ENCODE data around the gene PRLR. TPM values are rescaled to one million over a fixed set of nuclear protein-coding genes. Genes with fewer than 3 reads are reported as not detected.

PRLR gene
- total and polyA plus RNA-seq, 4 donors, result 3.5 to 44.5 (median 14.3) TPM

GRCh38 chr5:35233121-35233520 lies 2.8 kb upstream of the PRLR start:
- H3K36me3 ChIP-seq (ENCODE audit: control insufficient read depth in 4 of 4, insufficient read depth in 3 of 4, low read depth in 1 of 4, low read length in 3 of 4), result no peaks in the 10 kb centered on the region
- no peak for DNase-seq (ENCODE audit: low spot score)
- 92% methylated on average over 4 of the region's 4 CpGs for WGBS
- TF ChIP-seq YY1 (IDR thresholded peaks at IDR 0.05), result no peak
- TF ChIP-seq ATF3 (IDR thresholded peaks at IDR 0.05), result no peak
- TF ChIP-seq, protein P1, sequence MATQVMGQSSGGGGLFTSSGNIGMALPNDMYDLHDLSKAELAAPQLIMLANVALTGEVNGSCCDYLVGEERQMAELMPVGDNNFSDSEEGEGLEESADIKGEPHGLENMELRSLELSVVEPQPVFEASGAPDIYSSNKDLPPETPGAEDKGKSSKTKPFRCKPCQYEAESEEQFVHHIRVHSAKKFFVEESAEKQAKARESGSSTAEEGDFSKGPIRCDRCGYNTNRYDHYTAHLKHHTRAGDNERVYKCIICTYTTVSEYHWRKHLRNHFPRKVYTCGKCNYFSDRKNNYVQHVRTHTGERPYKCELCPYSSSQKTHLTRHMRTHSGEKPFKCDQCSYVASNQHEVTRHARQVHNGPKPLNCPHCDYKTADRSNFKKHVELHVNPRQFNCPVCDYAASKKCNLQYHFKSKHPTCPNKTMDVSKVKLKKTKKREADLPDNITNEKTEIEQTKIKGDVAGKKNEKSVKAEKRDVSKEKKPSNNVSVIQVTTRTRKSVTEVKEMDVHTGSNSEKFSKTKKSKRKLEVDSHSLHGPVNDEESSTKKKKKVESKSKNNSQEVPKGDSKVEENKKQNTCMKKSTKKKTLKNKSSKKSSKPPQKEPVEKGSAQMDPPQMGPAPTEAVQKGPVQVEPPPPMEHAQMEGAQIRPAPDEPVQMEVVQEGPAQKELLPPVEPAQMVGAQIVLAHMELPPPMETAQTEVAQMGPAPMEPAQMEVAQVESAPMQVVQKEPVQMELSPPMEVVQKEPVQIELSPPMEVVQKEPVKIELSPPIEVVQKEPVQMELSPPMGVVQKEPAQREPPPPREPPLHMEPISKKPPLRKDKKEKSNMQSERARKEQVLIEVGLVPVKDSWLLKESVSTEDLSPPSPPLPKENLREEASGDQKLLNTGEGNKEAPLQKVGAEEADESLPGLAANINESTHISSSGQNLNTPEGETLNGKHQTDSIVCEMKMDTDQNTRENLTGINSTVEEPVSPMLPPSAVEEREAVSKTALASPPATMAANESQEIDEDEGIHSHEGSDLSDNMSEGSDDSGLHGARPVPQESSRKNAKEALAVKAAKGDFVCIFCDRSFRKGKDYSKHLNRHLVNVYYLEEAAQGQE (IDR thresholded peaks at IDR 0.05), result no peak
- TF ChIP-seq RXRA (IDR thresholded peaks at IDR 0.05), result no peak
- no peak for TF ChIP-seq NR2F2 (IDR thresholded peaks at IDR 0.05)
- no peak for TF ChIP-seq EGR1 (IDR thresholded peaks at IDR 0.05; ENCODE audit: low read depth in 2 of 2)
- no peak for TF ChIP-seq GABPA (IDR thresholded peaks at IDR 0.05 in 1 of 2, conservative IDR thresholded peaks at IDR 0.05 in 1 of 2)
- TF ChIP-seq CTCF (IDR thresholded peaks at IDR 0.05; ENCODE audit: low read depth, low read length, missing input control), result no peak
- TF ChIP-seq HNF4A (conservative IDR thresholded peaks at IDR 0.05), result no peak
- TF ChIP-seq RAD21 (IDR thresholded peaks at IDR 0.05), result no peak
- no peak for TF ChIP-seq FOXA1 (IDR thresholded peaks at IDR 0.05)
- no peak for TF ChIP-seq FOXA2 (IDR thresholded peaks at IDR 0.05)
- H3K9me3 ChIP-seq (ENCODE audit: control insufficient read depth in 4 of 4, low read length in 3 of 4), result no peaks in the 10 kb centered on the region
- no peak overlapping the region for H3K9ac ChIP-seq (ENCODE audit: low read depth in 1 of 2, low read length in 2 of 2)
- H3K27ac ChIP-seq (ENCODE audit: low read depth in 1 of 2, low read length in 2 of 2), result no peak overlapping the region
- no peak overlapping the region for H3K4me3 ChIP-seq (ENCODE audit: low read depth in 1 of 3, low read length in 3 of 3)
- H3K4me1 ChIP-seq (ENCODE audit: control insufficient read depth in 4 of 4, insufficient read depth in 4 of 4, low read length in 3 of 4), result peaks cover 2 to 28% (median 22%) of the 10 kb centered on the region in 4 donors
- no peaks in the 10 kb centered on the region for H3K27me3 ChIP-seq (ENCODE audit: control insufficient read depth in 4 of 4, insufficient read depth in 4 of 4, low read length in 3 of 4)

GRCh38 chr5:35232124-35232523 lies 1.8 kb upstream of the PRLR start:
- no peak for DNase-seq (ENCODE audit: low spot score)
- Histone ChIP-seq H3K27me3 (ENCODE audit: control insufficient read depth in 4 of 4, insufficient read depth in 4 of 4, low read length in 3 of 4) (no peaks in the 10 kb centered on the region), H3K4me1 (ENCODE audit: control insufficient read depth in 4 of 4, insufficient read depth in 4 of 4, low read length in 3 of 4) (peaks cover 2 to 19% (median 14%) of the 10 kb centered on the region in 4 donors), H3K9me3 (ENCODE audit: control insufficient read depth in 4 of 4, low read length in 3 of 4) (no peaks in the 10 kb centered on the region), H3K27ac (ENCODE audit: low read depth in 1 of 2, low read length in 2 of 2) (no peak overlapping the region), H3K4me3 (ENCODE audit: low read depth in 1 of 3, low read length in 3 of 3) (no peak overlapping the region), H3K9ac (ENCODE audit: low read depth in 1 of 2, low read length in 2 of 2) (no peak overlapping the region), H3K36me3 (ENCODE audit: control insufficient read depth in 4 of 4, insufficient read depth in 3 of 4, low read depth in 1 of 4, low read length in 3 of 4) (no peaks in the 10 kb centered on the region)
- WGBS, result 90% methylated on average over 5 of the region's 5 CpGs
- TF ChIP-seq EGR1 (IDR thresholded peaks at IDR 0.05; ENCODE audit: low read depth in 2 of 2), result no peak
- no peak for TF ChIP-seq HNF4A (conservative IDR thresholded peaks at IDR 0.05)
- TF ChIP-seq ZBTB33 (IDR thresholded peaks at IDR 0.05), result no peak
- TF ChIP-seq RAD21 (IDR thresholded peaks at IDR 0.05), result no peak
- TF ChIP-seq TAF1 (conservative IDR thresholded peaks at IDR 0.05), result no peak
- TF ChIP-seq NR2F2 (IDR thresholded peaks at IDR 0.05), result no peak
- TF ChIP-seq HNF4G (IDR thresholded peaks at IDR 0.05), result no peak
- TF ChIP-seq YY1 (IDR thresholded peaks at IDR 0.05), result no peak
- no peak for TF ChIP-seq ATF3 (IDR thresholded peaks at IDR 0.05)
- TF ChIP-seq RXRA (IDR thresholded peaks at IDR 0.05), result no peak
- TF ChIP-seq GABPA (IDR thresholded peaks at IDR 0.05 in 1 of 2, conservative IDR thresholded peaks at IDR 0.05 in 1 of 2), result no peak
- TF ChIP-seq FOXA2 (IDR thresholded peaks at IDR 0.05), result no peak
- TF ChIP-seq, protein P1 (IDR thresholded peaks at IDR 0.05), result no peak
- no peak for TF ChIP-seq SP1 (IDR thresholded peaks at IDR 0.05)
- no peak for TF ChIP-seq JUND (IDR thresholded peaks at IDR 0.05)
- TF ChIP-seq FOXA1 (IDR thresholded peaks at IDR 0.05), result no peak
- TF ChIP-seq, protein P2, sequence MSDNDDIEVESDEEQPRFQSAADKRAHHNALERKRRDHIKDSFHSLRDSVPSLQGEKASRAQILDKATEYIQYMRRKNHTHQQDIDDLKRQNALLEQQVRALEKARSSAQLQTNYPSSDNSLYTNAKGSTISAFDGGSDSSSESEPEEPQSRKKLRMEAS (IDR thresholded peaks at IDR 0.05), result no peak

Data from liver (tissue), 9 donors.